AG10803 (cell line): ENCODE measurements around the gene TMEM271.

Source experiments
- DNase-seq: peaks from one replicate; pipeline ENCODE4 v3.0.0; 2010; ENCODE audit warnings: low read depth
- H3K4me3 ChIP-seq: 2 replicates; pipeline ENCODE4 v1.5.1; 2011; ENCODE audit warnings: mild to moderate bottlenecking, low read length, control low read depth
- CTCF ChIP-seq: conservative IDR thresholded peaks from 2 replicates; pipeline ENCODE4 v1.5.1; 2011; ENCODE audit warnings: mild to moderate bottlenecking, low read length, control low read depth, inconsistent platforms

Gene TMEM271

GRCh38 chr4:622071-622995, 46.2 kb upstream of the TMEM271 start:
- TF ChIP-seq CTCF, result no peak
- no peak for DNase-seq

GRCh38 chr4:621296-622070, 45.4 kb upstream of the TMEM271 start:
- TF ChIP-seq CTCF, result no peak
- no peak overlapping the region for H3K4me3 ChIP-seq
- no peak for DNase-seq

More at GRCh38 chr4:622071-622995, 46.2 kb upstream of the TMEM271 start:
- no peak overlapping the region for H3K4me3 ChIP-seq

- H3K4me3 ChIP-seq, result no peak overlapping the region
- DNase-seq, result no peak
- TF ChIP-seq CTCF, result no peak
Measured at GRCh38 chr4:620851-621261, 44.8 kb upstream of the TMEM271 start.

- TF ChIP-seq CTCF, result no peak
- no peak for DNase-seq
- no peak overlapping the region for H3K4me3 ChIP-seq
Measured at GRCh38 chr4:620201-620600, 44.1 kb upstream of the TMEM271 start.

GRCh38 chr4:617644-618641, 41.8 kb upstream of the TMEM271 start:
- no peak for TF ChIP-seq CTCF

GRCh38 chr4:616911-617643, 41.0 kb upstream of the TMEM271 start:
- no peak for DNase-seq
- no peak for TF ChIP-seq CTCF
- H3K4me3 ChIP-seq, result no peak overlapping the region

More at GRCh38 chr4:617644-618641, 41.8 kb upstream of the TMEM271 start:
- no peak overlapping the region for H3K4me3 ChIP-seq
- no peak for DNase-seq
